ACHN (cell line): ENCODE results near the gene GTF3C1.

Experiments
- DNase-seq: peaks from one replicate; pipeline ENCODE4 v3.0.0-alpha.2; 2015
- in situ Hi-C: cut with HindIII; loops from 2 replicates; pipeline ENCODE4 v1.10.0; 2017; ENCODE audit warnings: low sequenced_read_pairs, low pct_ligation_motif_present, low pct_unique_long_range_greater_than_20kb

Gene GTF3C1, protein sequence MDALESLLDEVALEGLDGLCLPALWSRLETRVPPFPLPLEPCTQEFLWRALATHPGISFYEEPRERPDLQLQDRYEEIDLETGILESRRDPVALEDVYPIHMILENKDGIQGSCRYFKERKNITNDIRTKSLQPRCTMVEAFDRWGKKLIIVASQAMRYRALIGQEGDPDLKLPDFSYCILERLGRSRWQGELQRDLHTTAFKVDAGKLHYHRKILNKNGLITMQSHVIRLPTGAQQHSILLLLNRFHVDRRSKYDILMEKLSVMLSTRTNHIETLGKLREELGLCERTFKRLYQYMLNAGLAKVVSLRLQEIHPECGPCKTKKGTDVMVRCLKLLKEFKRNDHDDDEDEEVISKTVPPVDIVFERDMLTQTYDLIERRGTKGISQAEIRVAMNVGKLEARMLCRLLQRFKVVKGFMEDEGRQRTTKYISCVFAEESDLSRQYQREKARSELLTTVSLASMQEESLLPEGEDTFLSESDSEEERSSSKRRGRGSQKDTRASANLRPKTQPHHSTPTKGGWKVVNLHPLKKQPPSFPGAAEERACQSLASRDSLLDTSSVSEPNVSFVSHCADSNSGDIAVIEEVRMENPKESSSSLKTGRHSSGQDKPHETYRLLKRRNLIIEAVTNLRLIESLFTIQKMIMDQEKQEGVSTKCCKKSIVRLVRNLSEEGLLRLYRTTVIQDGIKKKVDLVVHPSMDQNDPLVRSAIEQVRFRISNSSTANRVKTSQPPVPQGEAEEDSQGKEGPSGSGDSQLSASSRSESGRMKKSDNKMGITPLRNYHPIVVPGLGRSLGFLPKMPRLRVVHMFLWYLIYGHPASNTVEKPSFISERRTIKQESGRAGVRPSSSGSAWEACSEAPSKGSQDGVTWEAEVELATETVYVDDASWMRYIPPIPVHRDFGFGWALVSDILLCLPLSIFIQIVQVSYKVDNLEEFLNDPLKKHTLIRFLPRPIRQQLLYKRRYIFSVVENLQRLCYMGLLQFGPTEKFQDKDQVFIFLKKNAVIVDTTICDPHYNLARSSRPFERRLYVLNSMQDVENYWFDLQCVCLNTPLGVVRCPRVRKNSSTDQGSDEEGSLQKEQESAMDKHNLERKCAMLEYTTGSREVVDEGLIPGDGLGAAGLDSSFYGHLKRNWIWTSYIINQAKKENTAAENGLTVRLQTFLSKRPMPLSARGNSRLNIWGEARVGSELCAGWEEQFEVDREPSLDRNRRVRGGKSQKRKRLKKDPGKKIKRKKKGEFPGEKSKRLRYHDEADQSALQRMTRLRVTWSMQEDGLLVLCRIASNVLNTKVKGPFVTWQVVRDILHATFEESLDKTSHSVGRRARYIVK (N-terminal part only)

DNA sequence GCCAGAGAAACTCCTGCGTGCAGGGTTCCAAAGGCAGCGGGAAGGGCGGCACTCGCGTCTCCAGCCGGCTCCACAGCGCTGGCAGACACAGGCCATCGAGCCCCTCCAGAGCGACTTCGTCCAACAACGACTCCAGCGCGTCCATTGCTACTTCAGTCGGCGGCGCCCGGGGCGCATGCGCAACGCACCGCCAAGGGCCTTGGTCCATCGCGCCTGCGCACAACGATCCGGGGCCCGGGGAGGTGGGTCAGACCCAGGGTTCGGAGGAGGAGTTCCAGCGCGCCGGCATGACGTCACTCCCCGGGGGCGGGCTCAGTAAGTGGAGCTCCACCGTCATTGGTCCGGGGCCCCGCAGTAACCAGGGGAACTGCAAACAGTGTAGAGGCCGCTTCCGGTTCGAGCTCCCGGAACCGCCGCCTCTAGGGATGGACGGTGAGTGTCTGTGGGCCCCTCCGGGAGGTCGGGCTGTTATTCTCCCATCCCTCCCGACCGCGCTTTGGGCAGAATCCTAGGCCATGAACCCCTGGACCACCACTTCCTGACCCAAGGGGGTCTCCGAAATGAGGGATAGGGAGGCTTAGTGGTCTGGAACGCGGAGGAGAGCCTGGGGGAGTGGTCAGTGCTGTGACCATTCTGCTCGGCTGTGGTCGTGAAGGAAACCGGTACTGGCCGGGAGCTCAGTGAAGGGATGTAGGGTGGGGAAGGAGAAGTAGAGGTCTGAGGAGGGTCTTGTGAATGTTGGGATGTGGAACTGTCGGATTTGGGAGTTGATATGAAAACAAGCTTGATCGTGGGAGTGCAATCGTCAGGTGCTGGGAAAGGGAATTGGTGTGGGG, at the start of gene GTF3C1, which contains the start of gene KATNIP:
Gene GTF3C1, minus strand, starts transcription at position 168 of the 836 bp plus-strand sequence. Its CDS starts 23 bp downstream, at position 145.
Gene KATNIP, plus strand, starts transcription at position 399 of the 836 bp plus-strand sequence. Its CDS starts 27 bp downstream, at position 426.
- in situ Hi-C loops, result no loop called here
- peak; percentile 100 for DNase-seq

DNA sequence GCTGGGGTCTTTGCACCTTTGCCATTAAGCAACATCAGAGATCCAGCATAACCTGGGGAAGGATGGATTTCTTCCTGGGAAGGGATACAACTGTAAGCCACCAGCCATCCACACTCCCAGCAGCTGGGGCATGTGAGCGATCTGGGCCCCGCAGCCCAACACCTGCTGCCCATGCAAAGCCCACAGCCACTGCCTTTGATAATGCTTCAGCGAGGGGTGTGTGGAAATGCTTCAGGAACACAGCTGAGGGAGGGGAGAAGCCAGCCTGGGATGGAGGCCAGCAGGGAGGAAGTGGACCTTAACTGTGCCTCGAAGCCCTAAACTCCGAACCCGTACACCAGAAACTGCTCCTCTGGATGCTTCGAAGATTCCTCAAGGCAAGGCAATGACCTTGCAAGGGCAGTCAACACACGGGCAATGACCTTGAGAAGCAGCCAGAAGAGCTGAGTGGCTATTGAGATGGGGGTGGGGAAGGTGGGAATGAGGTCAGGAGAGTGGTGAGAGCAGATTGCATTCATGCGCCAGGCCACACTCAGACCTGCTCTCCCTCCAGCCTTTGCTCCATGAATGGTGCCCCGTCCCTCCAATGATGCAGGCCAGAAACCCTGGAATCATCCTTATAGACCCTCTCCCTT, 49.3 kb upstream of the GTF3C1 start:
- DNase-seq, result no peak
- in situ Hi-C loops, result no loop called here

DNA sequence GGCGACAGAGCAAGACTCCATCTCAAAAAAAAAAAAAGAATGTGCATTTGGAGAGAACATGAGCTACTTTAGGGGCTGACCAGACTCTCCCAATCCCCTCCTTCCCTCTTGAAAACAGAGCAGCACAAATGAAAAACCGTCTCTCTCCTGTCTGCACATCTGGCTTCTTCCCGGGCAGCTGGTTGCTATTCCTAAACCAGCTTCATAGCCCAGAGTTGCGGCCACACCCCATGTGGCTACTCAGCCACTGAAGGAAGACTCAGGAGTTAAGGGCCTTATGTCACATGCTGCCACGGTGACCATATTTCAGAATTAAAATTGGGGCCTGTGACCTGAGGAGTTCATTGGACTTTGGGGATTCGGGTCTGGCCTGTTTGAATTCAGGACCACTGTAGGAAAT, 48.5 kb upstream of the GTF3C1 start:
- DNase-seq, result no peak

DNA sequence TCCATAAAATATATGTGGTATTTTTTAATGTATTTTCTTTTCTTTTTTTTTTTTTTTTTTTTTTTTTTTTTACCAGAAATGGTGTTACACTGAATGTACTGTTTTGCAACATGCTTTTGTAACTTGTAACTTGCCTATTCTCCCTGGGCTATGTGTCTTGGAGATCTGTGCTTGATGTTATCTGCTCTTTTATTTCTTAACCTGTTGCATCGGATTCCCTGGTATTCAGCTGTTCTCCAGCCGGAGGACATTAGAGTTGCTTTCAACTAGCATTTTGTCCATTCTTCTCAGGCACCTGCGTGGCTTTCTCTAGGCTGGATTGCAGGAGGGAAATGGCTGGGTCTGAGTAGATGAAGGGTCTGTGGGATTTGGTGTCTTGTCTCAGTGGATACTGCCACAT, 47.6 kb upstream of the GTF3C1 start:
- in situ Hi-C loops, result no loop called here
- no peak for DNase-seq

More for the DNA sequence above, 48.5 kb upstream of the GTF3C1 start:
- in situ Hi-C loops, result no loop called here

DNA sequence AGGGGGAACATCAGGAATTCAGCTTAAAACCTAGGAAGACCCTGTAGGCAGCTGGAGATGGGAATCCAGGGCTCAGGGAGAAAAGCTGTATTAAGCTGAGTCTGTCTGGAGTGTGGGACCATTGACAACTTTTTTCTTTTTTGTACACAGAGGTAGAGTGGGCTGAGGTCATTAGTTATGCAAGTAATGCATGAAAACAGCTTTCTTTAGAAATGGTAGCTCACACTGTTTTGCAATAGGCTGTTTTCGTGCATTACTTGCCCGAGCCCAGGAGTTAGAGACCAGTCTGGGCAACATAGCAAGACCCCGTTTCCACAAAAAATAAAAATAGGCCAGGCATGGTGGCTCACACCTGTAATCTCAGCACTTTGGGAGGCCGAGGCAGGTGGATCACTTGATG, 46.7 kb upstream of the GTF3C1 start:
- in situ Hi-C loops, result no loop called here
- no peak for DNase-seq

DNA sequence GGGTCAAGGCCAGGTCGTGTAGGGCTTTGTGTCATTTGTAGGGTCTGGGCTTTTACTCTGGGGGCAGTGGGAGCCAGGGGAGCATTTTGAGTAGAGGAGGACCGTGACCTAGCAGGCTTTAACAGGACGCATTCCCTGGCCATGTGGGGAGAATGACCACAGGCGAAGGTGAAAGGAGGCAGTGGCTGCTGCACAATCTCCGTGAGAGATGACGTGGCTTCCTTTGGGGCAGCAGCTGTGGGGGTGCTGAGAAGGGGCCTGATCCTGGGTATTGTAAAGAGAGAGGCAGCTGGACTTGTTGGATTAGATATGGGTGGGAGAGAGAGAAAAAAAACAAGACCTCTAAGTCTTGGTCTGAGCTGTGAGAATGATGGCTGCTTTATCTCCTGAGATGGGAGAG, 46.3 kb upstream of the GTF3C1 start:
- DNase-seq, result no peak
- in situ Hi-C loops, result no loop called here

DNA sequence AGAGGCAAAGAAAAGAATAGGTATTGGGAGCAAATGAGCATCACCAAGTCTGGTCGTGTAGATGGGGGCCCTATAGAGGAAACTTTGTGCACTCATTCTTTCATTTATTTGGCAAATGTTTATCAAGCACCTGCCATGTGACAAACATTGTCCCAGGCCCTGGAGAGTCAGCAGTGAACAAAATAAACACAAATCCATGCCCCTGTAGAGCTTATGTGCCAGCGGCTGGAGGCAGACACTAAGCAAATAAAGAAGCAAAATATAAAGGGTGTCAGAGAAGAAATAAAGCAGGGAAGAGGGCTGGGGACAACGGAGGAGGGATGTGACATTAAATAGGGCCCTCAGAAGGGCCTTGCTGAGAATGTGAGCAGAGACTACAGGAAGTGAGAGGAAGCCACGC, 45.8 kb upstream of the GTF3C1 start:
- DNase-seq, result no peak
- in situ Hi-C loops, result no loop called here

DNA sequence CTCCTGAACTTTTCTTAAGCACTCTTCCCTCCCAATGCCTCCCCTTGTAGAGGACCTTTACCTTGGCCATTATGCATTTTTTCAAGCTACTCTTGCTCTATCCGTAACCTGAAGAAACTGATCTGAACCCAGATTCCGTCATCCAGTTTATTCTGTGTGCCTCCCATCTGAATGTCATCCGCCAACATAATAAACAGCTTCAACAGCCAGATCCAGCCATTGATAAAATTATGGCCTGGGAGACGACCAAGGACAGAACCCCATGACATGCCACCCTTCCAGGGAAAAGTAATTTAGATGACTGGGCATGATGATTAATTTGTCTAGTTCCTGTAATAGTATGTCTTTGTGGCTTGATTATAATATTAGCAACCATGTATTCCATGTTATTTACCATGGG, 42.1 kb upstream of the GTF3C1 start:
- no peak for DNase-seq
- in situ Hi-C loops, result no loop called here

DNA sequence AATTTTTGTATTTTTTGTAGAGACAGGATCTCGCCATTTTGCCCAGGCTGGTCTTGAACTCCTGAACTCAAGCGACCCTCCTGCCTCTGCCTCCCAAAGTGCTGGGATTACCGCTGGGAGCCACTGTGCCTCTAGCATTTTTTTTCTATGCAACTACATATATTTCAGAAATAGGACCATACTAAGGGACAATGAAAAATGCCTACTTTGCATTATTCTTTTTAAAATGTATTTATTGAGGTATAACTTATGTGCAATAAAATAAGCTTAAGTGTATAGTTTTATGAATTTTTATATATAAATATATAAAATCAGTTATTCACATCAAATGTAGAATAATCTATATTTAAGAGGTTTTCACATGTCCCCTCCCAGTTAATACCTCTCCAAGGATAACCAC, 38.3 kb upstream of the GTF3C1 start:
- no peak for DNase-seq
- in situ Hi-C loops, result no loop called here

DNA sequence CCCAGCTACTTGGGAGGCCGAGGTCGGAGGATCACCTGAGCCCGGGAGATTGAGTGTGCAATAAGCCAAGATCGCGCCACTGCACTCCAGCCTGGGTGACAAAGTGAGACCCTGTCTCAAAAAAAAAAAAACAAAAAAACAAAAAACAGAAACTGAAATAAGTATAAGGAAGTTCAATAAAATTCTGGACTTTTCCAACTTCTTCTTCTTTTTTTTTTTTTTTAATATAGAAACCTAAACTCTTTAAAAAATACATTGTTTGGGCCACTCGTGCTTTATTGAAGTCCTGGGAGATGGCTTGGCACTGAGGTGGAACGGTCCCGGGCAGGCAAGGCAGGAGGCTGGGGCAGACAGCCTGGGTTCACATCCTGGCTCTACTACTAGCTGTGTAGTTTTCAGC, 37.0 kb upstream of the GTF3C1 start:
- DNase-seq, result no peak
- in situ Hi-C loops, result no loop called here

DNA sequence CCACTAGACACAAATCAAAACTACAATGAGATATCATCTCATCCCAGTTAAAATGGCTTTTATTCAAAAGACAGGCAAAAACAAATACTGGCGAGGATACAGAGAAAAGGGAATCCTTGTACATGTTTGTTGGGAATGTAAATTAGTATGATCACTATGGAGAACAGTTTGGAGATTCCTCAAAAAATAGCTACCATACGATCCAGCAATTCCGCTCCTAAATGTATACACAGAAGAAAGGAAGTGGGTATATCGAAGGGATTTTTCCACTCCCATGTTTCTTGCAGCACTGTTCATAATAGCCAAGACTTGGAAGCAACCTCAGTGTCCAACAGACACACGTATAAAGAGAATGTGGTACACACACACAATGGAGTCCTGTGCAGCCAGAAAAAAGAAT, 35.5 kb upstream of the GTF3C1 start:
- no peak for DNase-seq
- in situ Hi-C loops, result no loop called here

DNA sequence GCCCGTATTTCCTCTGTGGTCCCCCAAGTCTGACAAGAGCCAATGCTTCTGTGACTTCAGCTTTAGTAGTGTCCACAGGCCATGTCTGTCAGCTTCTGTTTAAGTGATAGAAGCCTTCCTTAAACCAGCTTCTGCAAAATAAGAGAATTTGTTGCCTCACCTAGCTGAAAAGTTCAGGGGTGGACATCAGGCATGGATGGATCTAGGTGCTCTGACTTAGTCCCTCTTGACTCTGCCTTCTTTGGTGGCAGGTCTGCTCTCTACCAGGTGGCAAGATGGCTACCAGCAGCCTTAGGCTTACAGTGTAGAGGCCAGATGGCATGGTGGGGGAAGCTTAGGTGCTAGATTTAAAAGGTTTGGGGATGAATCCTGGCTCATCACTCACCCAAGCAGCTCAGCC, 33.9 kb upstream of the GTF3C1 start:
- in situ Hi-C loops, result no loop called here
- no peak for DNase-seq

DNA sequence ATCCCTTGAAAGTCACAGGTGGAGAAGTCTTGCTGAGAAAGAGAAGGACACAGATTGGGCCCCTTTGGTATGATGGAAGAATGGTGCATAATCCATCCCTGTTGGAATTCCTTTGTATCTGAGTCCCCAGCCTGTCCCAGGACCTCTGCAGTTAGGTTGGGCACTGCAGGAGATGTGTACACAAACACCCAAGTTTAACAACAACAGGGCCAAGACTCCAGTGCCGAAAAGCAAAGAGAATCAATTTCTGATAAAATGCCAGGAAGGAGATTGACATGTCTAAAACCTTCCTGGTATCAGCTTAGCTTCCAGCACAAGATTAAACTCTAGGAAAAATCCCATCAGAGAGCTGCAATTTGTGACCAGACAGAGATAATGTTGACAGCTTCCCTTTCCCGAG, 33.2 kb upstream of the GTF3C1 start:
- in situ Hi-C loops, result no loop called here
- no peak for DNase-seq

DNA sequence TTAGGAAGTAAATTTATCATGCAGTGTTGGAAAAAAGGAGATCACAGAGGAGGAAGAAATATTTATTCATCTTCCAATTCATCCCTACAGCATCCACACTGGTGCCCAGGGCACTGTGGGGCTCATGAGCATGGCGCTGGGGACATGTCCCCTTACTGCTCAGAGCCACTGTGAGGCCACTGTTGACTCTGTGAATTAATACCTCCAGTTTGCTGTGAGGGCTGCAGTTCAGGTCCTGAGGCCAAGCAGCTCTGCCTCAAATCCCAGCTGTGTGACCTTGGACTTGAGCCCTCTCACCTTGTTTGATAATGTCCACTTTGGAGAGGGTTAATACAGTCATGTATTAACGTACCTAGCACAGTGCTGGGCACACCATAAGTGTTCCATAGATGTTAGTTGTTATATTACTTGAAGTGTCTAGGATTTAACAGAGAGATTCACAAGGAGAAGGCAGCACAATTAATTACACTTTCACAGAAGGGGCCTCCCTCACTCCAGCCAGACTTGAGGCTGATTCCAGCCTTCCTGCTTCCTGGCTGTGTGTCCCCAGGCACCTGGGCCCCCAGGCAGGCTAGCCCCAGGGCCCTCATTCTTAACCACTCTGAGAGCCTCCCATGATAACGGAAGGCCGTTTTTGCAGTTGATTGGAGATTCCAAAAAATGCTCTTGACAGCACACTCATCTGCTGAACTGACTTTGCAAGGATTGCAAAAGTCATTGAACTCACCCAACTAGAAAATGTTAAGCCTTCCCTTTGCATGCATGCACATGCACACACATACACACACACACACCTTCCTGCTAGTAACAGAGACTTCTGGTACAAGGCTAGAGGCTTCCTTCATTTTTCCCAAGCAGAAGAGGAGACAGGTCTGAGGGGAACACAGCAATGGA, 29.6 kb upstream of the GTF3C1 start:
- in situ Hi-C loops, result no loop called here
- DNase-seq, result no peak

DNA sequence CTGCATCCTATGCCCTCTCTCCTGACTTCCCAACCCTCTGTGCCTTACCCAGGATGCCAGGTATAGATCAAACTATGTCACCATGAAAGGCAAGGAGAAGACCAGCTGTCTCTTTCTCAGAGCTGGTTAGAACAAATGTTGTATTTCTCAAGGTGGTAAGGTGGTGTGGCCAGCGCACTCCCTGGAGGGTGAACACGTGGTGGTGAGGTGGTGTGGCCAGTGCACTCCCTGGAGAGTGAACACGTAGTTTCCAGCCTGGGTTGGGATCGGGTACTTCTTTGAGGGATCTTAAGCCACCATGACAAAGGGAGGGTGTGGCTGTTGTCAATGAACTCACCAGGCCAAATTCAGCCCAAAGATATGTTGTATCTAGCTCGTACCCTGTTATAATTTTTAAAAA, 27.0 kb upstream of the GTF3C1 start:
- no peak for DNase-seq
- in situ Hi-C loops, result no loop called here

DNA sequence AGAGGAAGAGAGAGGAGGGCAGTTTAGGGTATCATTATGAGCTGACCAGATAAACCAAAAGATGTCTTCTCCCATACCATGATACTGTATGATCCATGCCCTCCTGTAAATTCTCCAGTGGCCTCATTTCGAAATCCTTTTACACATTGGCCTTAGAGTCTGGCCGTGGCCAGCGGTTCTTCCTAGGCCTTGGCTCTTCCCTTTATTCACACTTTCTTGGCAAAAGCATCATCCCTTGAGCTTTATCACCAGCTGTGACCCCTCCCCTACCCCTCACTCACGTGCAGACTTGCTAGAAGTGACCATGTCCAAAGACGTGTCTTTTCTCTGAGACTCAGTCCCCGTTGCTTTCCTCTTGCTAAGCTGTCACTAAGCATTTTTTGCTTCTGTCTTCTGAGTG, 23.0 kb upstream of the GTF3C1 start:
- in situ Hi-C loops, result no loop called here
- DNase-seq, result no peak
